Measurements from ENCODE around the gene ARAP1. TPM values are rescaled to one million over a fixed set of nuclear protein-coding genes. Genes with fewer than 3 reads are reported as not detected.

Gene ARAP1
- total RNA-seq, 1 donor from 2014 or later, result 31.0 TPM

DNA sequence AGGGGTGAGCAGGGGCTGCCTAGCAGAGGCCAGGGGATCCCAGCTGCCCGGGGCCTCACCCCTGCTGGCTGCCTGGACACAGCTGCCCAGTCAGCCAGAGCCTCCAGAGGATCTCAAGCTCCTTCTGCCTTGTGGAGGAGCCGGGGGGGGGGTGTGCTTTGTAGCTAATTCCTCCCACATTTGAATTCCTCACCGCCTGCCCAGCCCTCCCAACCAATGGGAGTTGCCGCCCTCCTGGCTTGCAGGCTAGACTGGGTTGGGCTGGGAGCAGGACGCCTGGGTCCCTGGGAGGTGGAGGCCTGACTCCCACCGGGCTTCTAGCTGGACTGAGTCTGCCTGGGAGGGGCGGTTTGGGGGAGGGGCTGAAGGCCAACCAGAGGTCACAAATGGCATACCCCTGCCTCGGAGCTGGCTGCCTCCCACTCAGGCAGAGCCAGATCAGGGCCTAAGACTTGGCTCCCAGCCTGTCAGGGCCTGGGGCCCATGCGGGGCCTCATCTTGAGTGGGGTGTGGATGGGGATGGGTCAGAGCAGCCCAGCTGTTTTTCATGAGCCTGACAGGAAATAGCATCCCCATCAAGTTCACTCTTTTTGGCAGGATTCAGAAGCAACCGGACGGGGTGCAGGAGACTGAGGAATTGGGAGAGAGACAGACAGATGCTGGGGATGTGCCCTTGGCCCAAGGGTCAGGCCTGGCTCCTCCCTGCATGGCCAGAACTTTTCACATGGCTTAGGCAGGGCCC, 48.8 kb downstream of the ARAP1 start:
- no peak for ATAC-seq

DNA sequence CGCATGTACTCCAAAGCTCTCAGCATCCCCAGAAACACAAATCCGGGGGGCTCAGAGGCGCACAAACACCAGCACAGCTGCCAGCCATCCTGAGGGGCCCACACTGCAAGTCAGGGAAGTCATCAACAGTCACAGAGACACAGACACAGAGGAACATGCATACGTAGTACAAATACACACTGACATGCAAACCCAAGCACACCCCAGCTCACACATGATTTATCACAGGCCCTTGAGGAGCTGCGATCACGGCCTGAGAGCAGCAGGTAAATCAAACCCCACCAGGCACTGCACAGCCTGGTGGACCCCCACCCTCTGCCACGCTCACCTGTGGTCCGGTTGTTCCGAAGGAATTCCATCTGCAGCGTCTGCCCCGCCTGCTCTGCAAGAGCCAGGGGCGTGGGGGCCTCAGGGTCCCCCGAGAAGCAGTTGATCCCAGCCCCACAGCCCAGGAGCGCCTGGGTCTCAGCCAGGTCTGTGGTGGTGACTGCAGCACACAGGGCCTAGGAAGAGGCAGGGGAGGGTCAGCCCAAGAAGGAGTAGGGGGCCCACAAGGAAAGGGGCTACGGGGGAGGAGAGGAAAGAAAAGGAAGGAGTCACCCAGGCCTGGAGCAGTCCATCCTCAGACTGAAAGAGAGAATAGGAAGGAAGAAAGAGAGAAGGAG, 49.5 kb downstream of the ARAP1 start:
- ATAC-seq, result no peak

DNA sequence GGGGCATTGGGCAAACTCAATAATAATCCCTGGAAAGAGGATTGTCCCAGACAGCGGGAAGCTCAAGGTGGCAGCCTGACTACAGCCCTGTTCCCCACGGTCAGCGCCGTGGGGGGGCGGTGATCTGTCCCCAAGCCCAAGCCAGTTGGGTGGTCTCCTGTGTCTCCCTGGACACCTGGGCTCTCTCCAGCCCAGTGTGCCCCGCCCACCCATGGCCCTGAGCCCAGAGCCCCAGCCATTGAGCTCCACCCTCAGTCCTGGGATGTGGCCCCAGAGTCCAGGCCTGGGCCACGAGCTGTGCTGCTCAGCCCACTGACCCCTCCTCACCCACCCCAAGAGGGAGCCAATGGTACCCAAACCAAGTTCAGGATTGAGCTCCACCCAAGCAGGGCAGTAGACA, 50.1 kb downstream of the ARAP1 start:
- no peak for ATAC-seq

DNA sequence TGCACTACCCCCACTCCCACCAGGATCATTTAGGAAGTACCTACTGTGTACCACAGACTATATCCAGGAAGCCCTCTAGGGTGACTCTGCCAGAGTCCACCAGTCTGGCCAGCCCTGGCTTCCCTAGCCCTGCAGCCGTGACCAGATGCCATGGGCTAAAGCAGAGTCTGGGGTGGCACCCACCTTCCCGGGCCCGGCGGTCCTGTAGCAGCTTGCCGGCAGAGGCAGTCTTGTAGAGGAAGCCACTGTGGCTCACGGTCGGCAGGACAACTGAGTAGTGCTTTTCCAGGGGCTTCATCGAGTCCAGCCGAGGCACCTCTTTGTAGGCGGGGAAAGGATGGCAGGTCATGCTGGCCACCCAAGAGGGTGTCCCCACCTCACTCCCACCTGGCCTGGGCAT, 50.7 kb downstream of the ARAP1 start:
- no peak for ATAC-seq

DNA sequence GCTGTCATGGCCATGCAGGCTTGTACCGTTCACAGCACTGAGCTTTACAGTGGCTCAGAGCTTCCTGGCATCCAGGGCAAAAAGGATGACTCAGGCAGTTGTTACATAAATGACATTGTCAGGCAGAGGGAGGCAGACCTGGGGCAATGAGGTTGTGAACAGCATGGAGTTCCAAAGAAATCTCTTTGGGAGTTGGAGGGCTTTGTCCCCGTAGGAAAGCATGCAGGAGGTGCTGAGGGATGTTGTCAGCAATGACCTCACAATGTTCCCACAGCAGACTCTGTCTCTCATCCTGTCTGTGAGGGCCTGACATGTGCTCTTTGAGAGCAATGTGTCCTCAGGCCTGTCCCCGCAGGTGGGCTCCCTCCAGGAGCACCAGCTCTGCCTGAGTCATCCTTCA, 52.1 kb downstream of the ARAP1 start:
- peak; percentile 45 for ATAC-seq

DNA sequence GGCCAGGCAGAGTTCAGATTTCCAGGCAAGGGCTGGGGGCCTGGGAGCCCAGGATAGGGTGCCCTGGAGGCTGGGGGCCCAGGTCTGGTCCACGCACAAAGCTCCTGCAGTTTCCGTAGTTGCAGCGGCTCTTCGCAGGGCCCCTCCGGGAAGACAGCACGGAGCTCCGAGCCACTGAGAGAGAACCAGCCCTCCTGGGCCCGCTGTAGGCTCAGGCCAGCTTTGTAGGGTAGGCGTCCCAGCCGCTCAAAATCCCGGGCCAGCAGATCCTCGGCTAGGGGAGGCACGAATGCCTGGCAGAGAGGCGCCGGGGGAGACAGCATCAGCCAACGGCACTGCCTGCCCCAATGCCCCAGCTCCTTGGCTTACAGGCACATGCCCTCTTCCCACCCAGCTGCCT, 54.4 kb downstream of the ARAP1 start:
- ATAC-seq, result no peak

DNA sequence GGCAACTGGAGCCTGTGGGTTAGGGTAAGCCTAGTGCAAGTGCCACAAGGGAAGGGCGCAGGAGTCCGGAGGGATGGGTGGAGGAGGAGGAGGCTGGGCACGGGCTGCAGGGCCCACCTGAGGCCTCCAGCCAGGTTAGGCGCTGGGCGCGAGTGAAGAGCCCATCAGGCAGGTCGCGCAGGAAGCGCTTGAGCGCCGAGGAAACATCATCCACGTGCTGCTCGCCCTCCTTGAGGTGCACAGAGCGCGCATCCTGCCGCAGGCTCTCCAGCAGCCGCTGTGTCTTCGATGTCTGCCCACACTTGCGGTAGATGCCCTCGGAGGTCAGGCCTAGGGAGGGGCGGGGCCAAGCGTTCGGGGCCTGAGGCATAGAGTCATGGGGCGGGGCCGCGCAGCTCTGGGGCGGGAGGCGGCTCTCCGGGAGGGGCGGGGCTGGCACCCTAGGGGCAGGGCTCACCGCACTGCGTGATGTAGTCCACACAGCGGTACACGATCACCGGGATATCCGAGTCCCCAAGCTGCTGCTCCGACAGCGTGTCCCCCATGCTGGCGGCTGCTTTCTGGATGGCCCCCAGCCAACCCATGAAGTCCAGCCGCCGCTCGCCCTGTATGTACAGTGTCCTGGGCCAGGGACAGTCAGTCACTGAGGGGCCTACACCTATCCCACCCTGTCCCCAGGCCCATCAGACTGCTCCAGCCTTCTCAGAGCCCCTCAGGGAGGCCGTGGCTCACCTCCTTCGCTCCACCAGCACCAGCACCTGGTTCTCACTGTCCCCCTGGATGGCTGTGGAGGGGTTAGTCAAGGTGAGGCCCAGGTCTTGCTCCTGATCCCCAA, 55.1 kb downstream of the ARAP1 start:
- peak; percentile 26 for ATAC-seq

DNA sequence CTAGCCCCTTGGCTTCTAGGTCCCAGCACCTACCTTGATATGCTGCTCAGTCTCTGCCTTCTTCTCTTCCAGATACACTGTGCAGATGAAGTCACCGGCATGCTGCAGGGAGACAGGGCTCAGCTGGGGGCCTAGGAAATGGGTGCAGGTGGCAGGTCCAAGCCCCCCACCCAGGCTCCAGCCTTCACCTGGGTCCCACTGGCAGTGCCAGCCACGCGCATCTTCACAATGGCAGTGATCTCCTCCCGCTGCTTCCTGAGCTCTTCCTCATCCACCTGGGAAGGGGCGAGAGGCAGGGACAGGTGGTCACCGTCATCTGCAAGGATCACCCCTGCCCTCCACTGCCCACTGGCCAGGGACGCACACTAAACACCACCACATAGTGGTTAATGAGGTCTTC, 56.9 kb downstream of the ARAP1 start:
- ATAC-seq, result no peak

DNA sequence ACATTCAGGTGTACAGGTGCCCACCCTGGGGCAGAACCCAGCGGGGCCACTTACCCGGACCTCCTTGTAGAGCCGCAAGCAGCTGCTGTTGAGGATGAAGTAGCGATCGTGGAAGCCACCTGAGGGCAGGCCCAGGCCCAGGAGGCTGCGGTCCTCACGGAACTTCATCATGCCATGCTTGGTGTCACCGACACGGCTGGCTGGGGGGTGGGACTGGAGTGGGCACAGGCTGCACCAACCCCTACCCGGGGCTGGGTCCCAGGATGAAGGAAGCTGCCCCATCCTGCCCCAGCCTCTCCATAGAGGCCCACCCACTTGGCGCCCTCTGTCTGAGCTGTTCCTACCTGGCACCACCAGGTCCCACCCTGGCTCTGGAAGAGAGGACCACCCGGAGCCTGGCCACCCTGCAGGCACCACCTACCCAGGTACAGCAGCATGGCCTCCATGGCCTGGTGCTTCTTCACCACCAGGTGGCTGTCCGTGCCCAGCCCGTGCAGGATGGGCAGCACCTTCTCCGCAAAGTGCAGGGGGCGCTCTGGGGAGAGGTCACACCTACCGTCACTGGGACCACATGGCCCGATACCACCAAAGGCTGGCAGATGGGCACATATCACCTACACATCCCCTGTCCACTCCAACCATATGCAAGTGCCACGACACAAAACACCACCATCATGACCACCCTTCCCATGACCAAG, 58.8 kb downstream of the ARAP1 start:
- ATAC-seq, result no peak

DNA sequence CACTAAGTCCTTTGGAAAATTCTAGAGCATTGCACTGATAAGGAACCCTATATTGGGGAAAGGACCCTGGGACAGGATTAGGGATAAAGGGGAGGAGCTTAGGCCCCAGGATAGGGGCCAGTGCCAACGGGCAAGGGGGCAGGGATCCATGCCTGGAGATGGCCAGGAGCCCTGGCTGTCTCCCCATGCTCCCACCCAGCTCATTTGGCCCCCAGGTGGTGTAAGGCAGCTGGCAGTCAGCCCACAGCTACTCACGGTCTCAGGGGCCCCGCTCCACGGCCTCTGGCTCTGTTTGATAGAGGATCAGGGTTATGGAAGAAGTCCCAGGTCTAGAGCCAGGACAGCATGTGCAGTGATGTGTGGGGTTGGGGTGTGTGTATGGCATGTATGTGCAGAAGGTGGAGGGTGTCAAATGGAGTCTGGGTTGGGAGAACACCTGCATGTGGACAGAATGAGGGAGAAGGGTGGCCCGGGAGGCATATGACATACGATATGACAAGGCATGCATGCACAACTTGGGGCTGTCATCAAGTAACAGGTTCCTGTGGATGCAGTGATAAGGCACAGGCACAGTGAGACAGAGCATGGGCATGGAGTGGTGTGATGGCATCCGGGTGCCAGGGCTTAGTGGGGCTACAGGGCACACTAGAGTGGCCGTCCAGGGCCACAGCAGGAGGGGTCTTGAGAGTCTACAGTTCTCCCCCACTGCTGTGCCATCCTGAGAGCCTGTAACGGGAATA, 59.5 kb downstream of the ARAP1 start:
- ATAC-seq, result no peak

DNA sequence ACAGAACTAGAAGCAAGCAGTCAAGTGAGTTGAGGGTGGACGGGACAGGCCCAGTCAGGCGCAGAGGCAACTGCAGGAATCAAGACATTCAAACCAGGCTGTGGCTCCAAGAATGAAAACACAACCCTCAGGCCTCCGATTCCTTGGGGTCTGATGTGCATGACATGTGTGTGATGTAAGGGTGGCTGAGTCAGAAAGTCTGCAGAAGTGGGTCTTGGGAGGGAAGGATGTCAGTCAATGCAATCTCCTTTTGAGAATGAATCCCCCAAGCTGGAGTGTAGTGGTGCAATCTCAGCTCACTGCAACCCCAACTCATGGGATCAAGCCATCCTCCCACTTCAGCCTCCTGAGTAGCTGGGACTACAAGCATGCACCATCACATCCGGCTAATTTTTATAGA, 62.0 kb downstream of the ARAP1 start:
- ATAC-seq, result no peak

DNA sequence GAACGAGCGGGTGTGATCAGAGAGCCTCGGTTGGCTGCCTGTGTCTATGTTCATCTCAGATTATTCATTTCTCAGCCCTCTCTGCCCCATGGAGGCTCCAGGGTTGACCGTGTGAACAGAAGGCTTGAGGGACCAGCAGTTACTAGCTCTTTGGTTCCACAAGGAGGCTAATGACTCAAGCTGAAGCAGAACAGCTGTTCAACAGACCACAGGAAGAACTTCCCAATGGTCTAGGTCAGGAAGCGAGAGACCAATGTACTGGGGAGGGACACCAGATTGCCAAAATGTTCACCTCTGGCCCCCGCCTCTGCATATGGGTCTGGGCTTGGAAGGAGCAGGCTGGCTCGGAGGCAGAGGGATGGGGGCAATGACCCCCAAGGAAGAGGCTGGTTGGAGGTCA, 63.3 kb downstream of the ARAP1 start:
- no peak for ATAC-seq

DNA sequence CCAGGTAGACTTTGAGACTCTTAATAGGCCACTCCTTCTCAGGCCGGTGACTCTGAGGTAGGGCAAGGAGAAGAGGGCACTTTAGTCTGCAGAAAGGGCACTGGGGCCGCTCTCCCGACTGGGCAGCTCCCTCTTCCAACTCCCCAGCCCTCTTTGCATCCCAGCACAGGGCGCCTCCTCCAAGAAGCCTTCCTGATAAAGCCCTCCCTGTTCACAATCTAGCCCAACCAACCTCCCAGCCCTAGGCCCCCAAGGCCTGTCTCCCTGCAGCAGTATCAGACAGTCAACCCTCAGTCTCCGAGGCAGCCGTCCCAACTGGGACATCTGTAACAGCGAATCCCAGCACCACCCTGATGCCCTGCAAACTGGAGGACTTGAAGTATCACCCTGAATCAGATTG, 63.7 kb downstream of the ARAP1 start:
- ATAC-seq, result no peak

DNA sequence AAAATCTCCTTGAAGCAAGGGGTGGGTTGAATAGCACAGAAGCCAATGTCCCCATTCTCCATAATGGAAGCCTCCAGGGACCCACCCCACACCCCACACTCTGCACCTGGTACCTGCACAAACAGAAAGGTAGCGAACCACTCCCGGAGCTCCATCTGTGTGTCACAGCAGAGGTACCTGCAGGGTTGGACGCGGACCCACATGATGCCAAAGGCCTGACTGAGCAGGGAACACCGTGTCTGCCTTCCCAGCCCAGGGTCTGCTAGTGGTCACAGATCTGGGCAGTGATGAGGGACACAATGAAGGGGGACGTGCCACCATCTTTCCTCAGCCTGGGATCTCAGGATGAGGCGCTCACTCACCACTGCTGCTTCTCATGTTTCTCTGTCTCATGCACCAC, 64.9 kb downstream of the ARAP1 start:
- no peak for ATAC-seq

DNA sequence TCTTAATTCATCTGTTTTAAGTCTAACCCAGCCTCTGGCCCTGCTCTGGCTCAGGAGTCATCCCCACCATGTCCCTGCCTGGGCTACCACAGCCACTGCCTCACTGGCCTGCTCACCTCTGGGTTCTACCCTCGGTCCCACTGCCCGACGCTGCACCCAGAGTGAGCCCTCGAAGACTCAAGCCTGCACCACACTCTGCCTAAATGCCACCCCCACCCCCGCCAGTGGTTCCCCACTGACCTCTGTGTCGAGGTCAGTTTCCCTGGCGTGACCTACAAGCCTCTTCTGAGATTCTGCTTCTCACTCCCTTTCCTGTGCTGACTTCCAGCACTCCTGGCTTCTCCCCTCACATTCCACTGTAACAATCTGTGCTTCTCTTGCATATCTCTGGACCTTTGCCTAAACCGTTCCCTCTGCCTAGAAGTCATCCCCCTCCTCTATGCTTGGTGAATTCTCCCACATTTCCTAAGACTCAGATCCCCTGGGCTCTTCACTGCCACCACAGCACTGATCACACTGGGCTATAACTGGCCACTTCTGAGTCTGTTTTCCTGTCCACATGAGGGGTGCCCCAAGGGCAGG, 65.5 kb downstream of the ARAP1 start:
- ATAC-seq, result no peak

DNA sequence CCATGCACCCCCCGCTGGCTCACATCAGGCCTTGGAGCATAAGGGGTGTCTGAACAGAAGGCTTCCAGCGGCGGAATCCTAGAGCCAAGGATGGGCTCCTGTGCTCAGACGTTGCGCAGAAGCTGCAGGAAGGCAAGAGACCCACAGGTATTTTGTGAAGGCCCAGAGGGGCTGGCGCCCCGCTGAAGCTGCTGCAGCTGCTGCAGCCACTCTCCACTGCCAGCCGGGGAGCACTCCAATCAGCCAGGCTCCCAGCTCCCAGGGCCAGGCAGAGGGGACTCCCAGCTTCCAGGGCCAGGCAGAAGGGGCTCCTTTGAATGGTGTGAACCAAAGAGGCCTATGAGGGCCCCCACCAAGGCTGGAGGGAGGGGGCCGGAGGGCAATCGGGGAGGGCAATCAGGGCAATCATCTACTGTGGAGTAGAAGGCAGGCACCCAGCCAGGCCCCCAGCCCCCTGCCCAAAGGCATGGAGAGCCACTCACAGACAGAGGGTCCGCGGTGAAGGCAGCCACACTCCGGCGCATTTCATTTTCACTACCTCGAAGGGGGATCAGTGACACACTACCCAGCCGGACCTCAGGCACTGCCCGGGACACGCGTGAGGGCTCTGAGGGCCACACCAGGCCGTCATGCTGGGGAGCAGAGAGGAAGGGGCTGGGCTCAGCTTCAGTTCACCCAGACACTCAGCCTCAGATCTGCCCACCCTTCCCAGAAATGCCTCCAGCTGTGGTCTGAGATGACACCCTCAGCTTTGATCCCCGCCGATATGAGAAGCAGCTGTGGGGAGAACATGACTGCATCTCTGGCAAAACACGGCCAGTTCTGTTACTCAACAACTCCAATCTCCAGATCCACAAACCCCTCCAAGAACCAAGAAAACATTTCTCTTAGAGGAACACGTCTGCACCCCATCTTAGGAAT, 66.4 kb downstream of the ARAP1 start:
- no peak for ATAC-seq

DNA sequence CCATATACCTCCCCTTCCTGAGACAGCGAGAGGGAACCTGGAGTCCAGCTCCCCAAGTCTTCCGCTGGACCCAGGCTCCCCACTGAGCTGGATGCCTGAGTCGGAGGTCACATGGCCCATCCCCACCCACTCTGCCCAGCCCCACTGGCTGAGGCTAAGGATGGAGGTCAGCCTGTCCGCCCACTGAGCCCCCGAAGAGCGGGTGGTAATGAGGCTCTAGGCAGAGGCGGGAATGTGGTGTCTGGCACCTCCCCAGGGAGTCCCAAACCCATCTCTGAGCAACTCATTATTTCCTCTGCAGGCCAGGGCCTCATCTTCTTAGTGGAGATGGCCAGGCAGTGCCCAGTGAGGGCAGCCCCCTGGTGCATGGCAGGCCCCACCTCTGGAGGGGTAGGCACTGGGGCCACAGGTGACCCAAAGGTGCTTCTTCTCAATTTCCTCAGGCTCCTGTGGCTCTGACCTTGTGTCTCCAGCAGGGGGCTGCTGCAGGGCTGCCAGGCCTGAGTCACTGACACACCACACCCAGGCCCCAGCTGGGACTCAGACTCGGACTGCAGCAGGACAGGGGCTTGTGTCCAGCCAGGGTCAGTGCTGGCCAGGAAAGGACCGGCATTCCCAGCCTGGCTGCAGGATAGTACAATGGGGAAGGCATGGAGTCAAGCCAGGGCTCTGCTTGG, 67.8 kb downstream of the ARAP1 start:
- ATAC-seq, result peak; percentile 61

DNA sequence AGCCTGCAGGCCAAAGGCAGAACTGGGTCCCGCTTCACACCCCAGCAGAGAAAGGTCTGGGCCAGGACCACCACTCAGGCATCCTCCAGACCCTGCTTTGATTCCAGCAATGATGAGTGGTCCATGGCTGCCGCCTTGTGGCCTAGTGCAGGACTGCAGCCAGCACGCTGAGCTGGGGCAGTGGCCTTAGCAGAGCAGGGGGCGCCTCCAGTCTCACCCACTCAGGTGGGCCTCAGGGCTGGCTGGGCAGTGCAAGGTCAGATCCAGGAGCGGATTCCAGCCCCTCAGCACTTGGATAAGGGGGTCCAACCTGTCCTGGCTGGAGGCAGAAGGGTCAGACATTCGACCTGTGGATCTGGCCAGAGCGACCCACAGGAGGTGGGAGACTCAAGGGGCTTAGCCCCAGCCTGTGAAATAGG, 68.4 kb downstream of the ARAP1 start:
- peak; percentile 61 for ATAC-seq

DNA sequence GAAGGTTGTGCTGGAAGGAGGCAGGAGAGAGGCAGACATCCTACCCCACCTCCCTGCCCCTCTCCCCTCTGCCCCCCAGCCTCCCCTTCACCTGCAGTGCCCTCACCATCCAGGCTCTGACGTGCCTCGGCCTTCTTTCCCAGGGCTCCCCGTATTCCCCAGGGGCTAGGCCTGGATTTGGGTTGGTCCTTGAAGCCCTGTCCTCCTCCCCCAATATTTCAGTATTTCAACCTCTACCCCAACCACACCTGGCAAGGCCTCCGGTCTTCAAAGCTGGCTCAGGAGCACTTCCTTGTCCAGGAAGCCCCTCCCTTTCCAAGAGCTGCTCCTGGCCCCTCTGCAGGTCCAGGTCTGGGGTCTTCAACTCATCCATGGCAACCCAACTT, 69.4 kb downstream of the ARAP1 start:
- ATAC-seq, result no peak

DNA sequence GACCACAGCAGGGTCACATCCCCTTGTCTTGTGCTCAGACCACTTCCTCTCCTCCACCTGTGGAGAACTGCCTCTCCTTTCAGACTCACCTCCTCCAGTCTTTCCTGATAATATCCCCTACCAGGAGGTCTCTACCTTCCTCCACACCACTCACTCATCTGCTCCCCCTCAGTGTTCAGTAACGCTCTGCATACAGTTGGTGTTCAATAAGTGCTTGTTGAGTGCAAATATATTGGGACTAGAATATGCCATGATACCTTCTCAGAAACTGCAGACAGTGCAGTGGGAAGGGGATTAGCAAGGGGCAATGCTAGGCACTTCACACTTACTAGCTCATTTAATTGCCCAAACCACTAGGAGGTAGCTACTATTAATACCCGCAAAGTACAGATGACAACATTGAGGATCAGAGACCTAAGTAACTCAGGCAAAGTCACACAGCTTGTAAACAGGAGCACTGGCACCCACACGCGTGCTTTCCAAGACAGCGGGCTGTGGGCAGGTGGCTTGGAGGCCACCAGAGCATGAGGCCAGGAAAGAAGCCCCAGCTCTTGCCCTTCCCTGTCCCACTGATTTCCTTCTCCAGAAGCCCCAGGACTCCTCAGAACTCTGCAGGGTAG, 69.9 kb downstream of the ARAP1 start:
- no peak for ATAC-seq
